ENCODE results near the gene GSTM5. TPM values are rescaled to one million over a fixed set of nuclear protein-coding genes. Genes with fewer than 3 reads are reported as not detected.
"Not testable (repeated sequence)": the region's sequence is repeated elsewhere in the genome, so short reads cannot be mapped to it uniquely, and the experiment has no call there.

Gene GSTM5
- total RNA-seq (2021), result not detected in 2 replicates
- long read RNA-seq, result 0 reads

DNA sequence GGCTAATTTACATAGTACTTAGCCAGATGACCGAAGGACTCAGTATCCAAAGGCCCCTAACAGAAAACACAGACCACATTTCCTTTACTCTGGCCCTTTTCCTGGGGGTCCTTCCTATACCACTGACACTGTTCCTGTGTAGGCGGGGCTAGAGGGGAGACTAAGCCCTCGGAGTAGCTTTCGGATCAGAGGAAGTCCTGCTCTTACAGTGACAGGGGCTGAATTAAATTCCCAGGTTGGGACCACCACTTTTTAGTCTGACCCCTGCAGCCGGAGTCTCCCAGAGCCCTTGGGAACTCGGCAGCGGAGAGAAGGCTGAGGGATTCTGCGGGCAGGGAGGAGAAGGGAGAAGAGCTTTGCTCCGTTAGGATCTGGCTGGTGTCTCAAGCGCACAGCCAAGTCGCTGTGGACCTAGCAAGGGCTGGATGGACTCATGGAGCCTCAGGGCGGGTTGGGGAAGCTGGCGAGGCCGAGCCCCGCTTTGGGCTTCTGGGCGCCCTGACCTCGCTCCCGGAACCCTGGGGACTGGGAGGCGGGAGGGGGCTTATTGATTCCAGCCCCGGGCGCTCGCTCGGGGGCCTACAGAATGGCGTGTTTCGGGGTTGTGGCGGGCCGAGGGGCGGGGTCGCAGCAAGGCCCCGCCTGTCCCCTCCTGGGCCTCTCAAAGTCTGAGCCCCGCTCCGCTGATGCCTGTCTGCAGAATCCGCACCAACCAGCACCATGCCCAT is at the start of gene GSTM5:
GSTM5 (plus strand) TSS at position 659 of the 728 bp plus-strand sequence; CDS start at position 721, 62 bp downstream.
- peaks cover 6 to 16% (median 8%) of the 10 kb centered on the region in 3 experiments; a peak in 5 of 7 replicates for H3K36me3 Mint-ChIP-seq (ENCODE audit: insufficient read depth in 1 of 3, low read depth in 3 of 3)
- not testable (repeated sequence) for H4K8ac ChIP-seq (replicated peaks; ENCODE audit: insufficient read length, low read depth, low read length); H3K27ac Mint-ChIP-seq; H4K20me1 ChIP-seq (ENCODE audit: control insufficient read depth, insufficient read depth, insufficient read length); DNase-seq; H4K5ac ChIP-seq (ENCODE audit: insufficient read length, low read depth, low read length); H2AFZ ChIP-seq (ENCODE audit: low read length); H4K91ac ChIP-seq (ENCODE audit: insufficient read length, low read depth, low read length); H3K4me1 ChIP-seq (ENCODE audit: insufficient read depth, low read length); H2BK5ac ChIP-seq (ENCODE audit: insufficient read length, low read length); H2BK20ac ChIP-seq (ENCODE audit: low read depth, low read length, poor library complexity, severe bottlenecking); H3K9me3 ChIP-seq (ENCODE audit: control insufficient read depth, low read depth, low read length); H3K23ac ChIP-seq (ENCODE audit: insufficient read length, low read depth, low read length); H3K4ac ChIP-seq (ENCODE audit: low read depth, low read length); H3T11ph ChIP-seq (ENCODE audit: low read length); H3K27ac ChIP-seq (ENCODE audit: insufficient read length, low read depth, low read length); H2BK15ac ChIP-seq (ENCODE audit: low read depth, low read length); H3K4me1 Mint-ChIP-seq; H3K56ac ChIP-seq (ENCODE audit: insufficient read length, low read depth, low read length); H3K23me2 ChIP-seq (ENCODE audit: insufficient read length, low read depth, low read length, poor library complexity, severe bottlenecking); H3K27me3 ChIP-seq (ENCODE audit: insufficient read depth, low read length); H3K79me1 ChIP-seq (ENCODE audit: insufficient read depth, low read depth, low read length, poor library complexity, severe bottlenecking); H3K79me2 ChIP-seq (ENCODE audit: insufficient read depth, low read length); H3K9ac ChIP-seq (ENCODE audit: extremely low read depth, insufficient read length, low read length); H2BK12ac ChIP-seq (ENCODE audit: insufficient read length, low read depth, low read length); H3K18ac ChIP-seq (ENCODE audit: insufficient read length, low read depth, low read length); H3K4me2 ChIP-seq (ENCODE audit: insufficient read depth, insufficient read length, low read length); H2BK120ac ChIP-seq (ENCODE audit: low read depth, low read length, poor library complexity, severe bottlenecking); H2AK5ac ChIP-seq (ENCODE audit: insufficient read length, low read length); H3K14ac ChIP-seq (ENCODE audit: insufficient read depth, low read length); H3K4me3 Mint-ChIP-seq
- no CpG with 5 or more reads among the region's 33 CpGs for WGBS (ENCODE audit: extremely low coverage, insufficient read length, low lambda C conversion rate)
- peaks cover 14% of the 10 kb centered on the region for H3K27me3 Mint-ChIP-seq (ENCODE audit: low read depth)
- peaks cover 16 to 21% of the 10 kb centered on the region in 2 experiments for H3K9me3 Mint-ChIP-seq

Data from H9 (cell line).